Activated gamma-delta T cell treated with anti-CD3 and anti-CD28 coated beads, Interleukin-2, amount 50 U/mL, for 16 hours (primary cell): ENCODE measurements around the gene EEIG1.

Experiments used
- DNase-seq: peaks from one replicate; pipeline ENCODE4 v3.0.0-alpha.2; 2020; ENCODE audit warnings: low read depth

The EEIG1 gene

DNA sequence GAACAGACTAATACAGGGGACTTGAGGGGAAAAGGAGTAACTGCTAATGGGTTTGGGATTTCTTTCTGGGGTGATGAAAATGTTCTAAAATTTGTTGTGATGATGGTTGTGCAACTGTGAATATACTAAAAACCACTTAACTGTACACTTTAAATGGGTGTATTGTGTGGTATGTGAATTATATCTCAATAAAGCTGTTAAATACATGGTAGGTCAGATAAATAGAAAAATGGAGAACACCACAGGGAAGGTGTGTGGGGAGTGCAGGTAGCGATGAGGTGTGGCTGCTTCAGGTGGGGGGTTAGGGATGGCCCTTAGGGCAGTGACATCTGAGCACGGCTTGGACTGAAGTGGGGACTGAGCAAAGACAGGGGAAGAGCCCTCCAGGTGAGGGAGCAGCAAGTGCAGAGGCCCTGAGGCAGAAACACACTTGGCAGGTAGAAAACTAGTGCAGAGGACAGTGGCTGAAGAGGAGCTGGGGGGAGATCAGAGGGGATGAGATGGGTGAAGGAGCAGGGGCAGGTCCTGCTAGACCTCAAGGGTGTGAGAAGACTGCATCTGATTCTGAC is 20.9 kb downstream of the EEIG1 start:
- DNase-seq = no peak

DNA sequence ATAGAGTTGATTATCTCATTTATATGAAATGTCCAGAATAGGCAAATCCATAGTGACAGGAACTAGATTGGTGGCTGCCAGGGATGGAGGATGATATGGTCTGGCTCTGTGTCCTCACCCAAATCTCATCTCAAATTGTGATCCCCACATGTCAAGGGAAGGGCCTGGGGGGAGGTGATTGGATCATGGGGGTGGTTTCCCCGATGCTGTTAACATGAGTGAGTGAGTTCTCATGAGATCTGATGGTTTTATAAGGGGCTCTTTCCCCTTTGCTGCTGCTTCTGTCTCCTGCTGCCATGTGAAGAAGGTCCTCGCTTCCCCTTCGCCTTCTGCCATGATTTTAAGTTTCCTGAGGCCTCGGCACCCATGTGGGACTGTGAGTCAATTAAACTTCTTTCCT is 21.4 kb downstream of the EEIG1 start:
- DNase-seq = no peak

DNA sequence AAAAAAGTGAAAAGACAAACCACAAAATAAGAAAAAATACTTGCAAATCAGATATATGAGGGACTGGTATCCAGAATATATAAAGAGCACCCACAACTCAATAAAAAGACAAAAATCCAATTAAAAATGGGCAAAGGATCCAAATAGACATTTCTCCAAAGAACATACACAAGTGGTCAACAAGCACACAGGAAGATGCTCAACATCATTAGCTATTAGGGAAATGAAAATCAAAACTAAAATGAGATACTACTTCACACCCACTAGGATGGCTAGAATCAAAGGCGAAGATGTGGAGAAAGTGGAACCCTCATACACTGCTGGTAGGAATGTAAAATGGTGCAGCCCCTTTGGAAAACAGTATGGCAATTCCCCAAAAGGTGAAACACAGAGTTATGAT is 22.1 kb downstream of the EEIG1 start:
- DNase-seq = no peak

DNA sequence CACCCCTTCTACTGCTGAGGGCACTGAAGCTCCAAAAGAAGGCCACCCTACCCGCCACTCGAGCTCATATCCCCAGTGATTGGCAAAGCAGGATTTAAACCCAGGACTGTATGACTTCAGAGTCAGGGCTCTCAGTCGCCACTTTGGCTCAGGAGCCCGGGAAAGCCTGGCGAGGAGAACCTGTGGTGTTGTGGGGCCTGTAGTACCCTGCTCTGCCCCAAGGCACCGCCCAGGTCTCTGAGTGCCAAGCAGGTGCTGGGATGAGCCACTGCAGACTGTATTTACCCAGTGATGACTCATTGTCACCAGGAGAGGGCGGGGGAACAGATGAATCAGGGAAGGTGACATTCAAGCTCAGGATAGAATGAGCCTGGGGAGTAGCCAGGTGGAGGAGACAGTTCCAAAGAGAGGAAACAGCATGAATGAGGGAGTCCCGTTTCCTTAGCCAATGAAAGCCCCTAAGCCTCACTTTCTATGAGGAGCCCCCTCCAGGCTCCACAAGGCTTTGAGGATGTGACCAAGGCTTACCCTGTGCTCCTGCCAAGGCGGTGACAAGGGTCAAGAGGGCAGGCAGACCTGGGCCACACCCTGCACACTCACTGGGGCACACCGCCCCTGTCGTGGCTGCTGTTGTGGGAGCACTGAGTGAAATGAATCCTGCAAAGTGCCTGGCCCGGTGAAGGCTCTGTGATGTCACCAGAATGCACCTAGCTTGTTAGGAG is 25.3 kb downstream of the EEIG1 start:
- peak; percentile 73 for DNase-seq

DNA sequence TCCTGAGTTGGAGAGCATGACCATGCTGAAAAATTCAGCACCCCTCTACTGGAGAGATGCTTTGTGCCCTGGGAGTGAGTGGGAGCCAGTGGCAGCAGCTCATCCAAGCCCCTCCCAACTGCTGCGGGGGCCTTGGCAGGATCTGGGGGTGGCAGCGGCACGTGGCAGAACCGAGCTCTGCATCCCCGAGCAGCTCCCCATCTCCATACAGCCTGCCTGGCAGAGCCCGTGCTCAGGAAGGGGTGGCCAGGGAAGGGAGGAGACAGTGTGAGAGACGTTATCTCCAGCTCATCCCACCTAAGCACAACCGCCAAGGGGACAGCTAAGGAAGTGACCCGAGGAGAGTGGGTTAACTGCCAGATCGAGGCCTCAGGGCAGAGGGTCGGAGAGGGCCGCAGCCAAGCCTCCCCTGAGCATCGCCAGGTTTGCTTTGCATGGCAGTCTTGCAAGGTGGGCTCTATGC is 25.9 kb downstream of the EEIG1 start:
- DNase-seq = no peak

DNA sequence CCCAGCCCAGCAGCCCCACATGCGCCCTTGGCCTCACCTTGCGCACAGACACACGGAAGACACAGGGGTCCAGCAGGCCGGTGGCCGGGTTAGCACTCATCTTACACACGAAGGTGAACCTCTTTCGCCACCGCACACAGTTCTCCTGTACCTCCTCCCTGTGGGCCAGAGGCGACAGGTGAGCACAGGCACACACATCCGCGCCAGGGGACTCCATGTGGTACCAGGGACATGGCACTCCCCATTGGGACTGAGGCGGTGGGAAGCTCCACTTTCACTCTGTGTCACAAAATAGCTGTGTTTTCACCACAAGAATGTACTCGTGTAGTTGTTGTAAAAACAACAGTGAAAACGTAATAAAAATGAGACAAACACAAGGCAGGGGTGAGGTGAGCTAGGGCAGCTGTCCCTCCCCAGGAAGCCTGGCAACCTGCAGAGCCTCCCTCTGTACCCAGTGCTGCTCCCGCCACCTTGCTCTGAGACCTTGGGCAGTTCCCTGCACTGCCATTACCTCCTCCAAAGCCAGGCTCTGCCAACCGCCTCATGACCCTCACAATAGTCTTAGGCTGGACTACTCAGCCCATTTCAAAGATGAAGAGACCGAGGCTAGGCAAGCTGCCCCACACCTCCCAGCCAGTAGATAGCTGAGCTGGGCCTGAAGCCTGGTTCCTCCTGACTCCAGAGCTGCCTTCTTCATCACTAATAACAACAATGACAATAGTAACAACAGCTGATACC is 26.9 kb downstream of the EEIG1 start:
- no peak for DNase-seq

DNA sequence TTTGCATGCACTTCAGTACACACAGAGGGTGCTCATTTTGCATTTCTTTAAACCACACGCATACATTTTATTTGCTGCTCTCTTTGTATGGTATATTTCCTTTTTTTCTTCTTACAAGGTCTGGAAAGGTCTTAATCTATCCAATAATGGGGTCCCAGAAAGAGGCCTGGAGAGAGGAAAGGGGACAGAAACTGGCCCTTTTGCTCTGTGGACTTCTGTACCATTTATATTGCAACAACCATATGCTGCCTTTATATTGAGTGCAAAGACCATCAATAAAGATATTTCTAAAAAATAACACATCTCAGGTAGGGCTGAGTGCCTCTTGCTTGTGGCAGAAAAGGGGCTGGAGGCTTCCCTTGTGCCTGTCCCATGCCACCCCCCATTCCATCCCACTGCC is 27.6 kb downstream of the EEIG1 start:
- DNase-seq = no peak

DNA sequence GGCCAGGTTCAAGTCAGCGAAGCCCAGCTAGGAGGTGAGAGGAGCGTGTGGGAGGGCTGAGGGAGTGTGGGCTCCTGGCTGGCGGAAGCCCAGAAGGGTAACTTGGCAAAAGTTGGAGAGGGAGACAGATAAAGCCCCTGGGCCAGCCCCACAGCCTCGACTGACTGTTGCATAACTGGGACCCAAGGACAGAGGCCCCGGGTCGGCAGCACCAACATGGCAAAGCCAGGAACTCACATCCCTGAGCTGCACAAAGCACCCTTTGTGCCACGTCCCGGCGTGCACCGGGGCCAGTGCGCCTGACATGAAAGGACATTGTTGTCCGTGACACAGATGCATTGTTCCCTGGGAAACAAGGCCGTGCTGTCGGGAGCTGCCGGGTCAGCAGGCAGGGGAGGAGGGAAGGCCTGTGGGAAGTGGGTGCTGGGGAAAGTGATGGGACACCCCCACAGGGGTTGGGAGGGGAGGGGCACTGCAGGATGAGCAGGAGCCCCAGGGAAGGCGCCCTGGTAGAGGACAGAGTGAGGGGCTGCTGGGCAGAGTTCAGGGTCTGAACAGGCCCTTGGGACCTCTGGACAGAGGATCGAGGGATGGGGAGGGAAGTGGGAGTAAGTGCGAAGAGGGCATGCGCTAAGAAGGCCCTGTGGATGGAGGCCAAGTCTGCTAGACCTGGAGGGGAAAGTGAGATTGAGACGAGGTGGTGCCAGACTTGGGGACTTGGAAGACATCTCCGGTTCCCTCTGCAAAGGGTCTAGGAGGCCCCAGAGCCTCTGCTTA is 30.1 kb downstream of the EEIG1 start:
- DNase-seq = no peak

DNA sequence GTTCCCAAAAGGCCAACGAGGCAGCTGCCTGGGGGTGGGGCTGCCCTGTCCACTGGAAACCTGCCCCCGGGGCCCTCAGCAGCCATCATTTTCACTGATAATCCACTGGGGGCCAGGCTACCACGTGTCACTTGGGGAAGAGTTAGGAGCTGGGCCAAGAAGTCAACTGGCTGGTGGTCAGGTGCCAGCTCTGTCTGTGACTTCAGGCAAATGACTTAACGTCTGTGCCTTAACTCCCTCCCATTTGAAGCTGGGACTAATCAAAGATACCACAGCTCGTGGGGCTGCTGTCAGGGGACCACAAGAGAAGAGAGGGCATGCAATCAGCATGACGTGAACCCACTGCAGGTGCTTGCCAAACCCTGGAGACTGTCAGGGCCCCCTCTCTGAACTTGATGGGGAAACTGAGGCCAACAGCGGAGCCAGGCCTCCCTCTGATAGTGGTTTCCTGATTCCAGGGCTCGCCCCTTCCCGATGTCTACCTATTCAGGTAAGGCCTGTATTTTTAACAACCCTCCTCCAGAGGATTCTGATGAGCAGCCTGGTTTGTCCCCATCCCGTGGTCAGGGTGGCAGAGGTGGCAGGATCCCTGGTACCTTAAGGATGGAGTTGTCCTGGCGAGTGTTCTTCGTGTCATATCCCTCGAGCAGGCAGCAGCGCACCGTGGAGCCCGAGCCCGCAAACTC is 30.8 kb downstream of the EEIG1 start:
- DNase-seq = no peak

DNA sequence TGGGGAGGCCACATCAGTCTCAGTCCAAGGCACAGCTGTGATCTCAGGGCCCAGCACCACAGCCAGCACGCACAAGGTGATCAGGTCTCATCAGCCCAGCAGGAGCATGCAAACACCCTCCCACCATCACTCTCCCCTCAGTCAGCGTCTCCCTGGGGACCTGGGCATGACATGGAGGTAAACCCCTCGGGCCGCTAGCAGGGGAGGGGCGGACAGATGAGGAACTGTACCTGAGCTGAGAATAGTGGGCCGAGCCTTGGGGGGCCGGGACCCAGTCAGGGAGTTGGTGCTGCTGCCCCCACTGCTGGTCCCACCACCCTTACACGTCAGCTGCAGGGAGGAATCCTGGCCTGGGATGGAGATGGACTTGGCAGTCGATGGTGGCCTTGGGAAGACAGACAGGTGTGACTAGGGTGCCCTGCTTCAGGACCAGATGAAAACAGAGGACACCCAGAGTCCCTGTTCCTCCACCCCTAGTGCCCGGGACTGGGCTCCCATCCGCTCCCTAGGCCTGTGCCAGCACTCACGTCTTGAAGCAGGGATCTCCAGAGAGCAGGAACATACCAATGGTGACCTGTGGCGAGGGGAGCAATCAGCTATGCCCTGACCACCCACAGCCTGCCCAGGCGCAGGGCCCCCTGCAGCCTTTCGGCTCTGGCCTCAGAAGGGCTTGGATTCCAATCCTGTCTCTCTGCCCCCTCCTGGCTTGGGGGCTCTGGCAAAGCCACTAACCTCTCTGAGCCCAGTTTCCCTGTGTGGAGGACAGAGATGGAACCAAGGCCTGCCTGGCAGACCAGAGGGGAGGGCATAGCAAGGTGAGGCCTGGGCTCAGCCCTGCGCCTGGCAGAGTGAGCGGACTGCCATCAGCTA is 32.7 kb downstream of the EEIG1 start:
- DNase-seq = no peak

DNA sequence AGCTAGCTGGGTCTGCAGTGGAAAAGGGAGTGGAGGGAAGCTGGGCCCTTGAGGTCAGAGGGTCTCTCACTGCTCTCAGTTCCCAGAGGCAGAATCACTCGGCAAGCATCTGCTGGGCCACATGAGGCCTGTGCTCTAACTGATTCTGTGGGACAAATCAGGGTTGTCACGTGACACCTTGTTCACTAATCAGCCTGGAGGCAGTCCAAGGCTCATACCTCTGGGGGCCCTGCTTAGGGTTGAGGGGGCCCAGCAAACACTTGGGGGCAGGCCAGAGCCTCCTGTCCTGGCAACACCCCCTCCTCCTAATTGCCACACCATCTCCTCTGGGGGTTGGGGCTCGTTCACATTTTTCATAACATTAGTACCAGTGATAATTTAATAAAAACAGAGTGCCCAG is 34.1 kb downstream of the EEIG1 start:
- DNase-seq = no peak

DNA sequence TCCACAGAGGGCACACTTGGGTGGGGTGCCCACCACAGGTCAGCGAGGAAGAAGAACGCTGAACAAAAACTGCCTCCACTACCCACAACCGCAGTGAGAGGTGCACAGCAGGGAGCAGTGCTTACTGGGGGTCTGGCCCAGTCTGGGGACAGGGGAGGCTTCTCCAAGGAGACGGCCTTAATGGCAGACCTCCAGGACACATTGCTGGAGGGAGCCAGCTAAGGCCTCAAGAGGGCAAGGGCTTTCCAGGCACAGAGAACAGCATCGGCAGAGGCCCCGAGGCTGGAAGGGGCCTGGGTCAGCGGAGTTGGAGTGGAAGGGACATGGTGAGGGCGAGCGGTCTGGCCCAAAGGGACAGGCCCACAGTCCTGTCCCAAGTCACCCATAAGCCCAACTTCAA is 34.8 kb downstream of the EEIG1 start:
- DNase-seq = no peak

DNA sequence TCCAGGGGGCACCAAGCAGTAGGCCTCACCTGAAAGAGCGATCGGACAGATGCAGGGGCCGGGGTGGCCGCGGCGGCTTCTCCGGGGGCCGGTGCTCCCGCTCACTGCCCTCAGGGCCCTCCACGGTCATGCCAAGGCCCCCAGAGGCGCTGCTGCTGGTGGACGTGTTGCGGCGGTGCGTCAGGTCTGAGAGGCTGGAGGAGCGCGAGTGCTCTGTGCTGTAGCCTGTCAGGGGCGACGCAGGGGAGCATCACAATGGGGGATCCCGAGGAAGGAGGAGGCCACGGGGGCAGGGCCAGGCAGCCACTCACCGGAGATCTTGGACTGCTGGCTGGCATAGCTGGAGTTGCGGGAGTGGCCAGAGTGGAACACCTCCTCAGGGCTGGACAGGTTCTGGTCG is 35.5 kb downstream of the EEIG1 start:
- no peak for DNase-seq

DNA sequence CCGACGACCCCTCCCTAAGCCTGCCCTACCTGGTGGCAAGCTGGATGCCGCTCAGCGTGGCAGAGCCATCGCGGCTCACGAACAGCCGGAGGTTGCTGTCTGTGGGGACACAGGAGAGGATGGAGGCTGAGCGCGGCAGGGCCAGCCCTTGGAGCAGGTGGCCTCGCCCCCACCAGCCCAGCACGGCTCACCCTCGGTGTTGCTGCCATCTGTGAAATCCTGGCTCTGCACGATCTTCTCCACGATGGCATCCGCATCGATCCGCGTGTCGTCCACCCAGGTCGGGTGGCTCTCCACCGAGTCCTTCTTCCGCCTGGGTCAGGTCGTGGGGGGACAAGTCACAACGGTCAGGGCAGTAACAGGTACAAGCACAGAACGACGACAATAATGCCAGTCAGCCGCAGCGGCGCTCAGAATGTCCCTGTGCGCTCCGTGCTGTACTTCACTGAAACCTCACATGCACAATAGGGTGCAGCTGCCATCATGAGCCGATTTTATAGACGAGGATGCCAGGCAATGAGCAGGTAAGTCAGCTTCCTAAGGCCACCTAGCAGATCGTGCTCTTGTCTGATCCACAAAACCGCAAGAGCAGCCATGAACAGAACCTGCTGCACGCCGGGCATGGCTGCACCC is 36.1 kb downstream of the EEIG1 start:
- no peak for DNase-seq

DNA sequence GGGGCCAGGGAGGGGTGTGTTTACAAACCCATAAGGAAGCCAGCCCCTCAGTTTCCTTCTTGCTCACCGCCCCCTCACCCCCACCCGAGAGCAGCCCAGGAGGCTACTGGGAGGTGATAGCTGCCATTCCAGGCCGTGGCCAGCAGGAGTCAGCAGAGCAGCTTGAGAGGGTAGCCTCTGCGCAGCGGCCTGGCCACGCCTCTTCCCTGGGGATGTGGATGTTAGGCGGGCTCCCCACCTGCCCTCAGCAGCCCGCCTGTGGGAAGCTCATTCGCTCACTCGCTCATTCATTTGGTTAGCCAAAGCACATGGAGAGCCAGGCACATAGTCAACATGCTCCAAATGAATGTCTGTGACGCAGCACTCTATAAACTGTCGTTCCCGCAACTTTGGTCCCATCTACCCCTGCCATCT is 37.1 kb downstream of the EEIG1 start:
- DNase-seq = peak; percentile 57

DNA sequence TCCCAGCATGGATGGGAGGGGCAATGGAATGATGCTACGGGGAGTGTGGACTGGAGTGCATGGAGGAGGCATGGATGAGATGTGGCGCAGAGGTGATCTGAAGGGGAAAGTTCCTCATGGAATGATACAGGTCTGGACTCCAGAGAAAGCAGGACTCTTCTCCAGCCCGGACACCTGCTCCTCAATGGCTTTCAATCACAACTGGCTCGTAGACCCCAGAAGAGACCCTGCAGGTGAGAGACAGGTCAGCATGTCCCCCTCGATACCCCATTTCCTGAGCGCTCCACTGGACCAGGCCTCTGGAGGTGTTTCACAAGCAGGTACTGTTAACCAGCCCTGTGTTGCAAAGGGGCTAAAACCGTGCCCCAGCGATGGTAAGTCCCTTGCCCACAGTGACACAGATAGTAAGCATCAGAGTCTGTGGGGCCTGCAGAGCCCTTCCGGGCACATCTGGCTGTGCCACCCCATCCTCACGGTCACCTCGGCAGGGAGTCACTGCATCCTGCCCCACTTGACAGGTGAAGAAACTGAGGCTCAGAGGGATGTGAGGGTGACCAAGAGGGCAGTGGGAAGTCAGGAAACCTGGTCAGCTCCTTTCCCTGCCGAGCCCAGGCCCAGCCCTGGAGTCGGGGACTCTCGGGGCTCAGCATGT is 37.7 kb downstream of the EEIG1 start:
- DNase-seq = no peak

DNA sequence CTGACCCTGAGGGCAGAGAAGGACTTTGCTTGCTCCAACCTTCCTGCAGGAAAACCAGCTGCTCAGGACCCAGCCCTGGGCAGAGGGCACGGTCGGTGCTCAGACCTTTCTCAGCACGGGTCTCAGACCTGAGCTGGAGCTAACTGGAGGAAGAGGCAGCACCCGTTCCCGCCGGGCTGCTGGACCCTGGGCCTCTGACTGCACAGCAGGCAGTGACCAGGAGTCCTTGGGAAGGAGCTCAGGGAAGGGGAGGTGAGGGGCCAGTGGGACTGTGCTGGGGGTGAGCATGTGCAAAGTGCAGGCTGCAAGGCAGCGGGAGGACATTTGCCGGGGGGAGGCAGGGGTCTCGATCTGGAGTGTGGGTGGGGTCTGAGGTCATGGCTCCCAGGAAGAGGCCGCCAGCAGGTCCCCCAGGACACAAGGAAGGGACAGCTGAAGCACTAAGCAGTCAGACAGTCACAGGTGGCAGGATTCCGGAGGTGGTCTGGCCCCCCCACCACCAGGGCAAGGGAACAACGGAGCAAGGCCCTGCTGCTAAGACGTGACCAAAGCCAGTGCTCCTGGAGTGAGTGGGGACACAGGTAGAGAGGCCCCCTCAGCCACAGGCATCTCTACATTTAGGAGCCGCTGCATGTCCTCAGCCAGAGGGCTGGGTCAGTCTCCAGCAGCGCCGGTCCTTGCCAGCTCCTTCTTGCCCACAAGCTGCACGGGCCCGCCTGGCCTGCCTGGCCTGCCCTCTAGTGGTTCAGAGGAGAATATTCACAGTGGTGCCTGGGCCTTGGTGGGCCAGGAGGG is 38.4 kb downstream of the EEIG1 start:
- DNase-seq = peak; percentile 38

DNA sequence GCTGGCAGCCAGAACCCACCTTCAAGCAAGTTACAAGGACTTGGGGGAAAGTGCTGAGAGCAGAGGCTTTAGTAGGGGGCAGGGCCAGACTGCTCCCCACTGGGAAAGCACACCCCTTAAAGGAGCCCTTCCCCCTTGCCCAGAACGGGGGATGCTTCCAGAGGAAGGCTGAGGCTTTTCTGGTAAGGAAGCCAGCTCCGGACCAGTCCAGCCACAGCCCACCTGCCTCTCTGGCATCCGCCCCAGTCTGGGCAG is 38.9 kb downstream of the EEIG1 start:
- DNase-seq = no peak
